ENCODE measurements around the gene PCSK2. TPM values are rescaled to one million over a fixed set of nuclear protein-coding genes. Genes with fewer than 3 reads are reported as not detected.

The PCSK2 gene
- total and polyA plus RNA-seq, 5 donors from 2014 or later: not detected

GRCh38 chr20:17227669-17228623, 1.1 kb downstream of the PCSK2 start:
- H3K9me3 Mint-ChIP-seq: peaks cover 0 to 12% (median 0%) of the 10 kb centered on the region in 7 donors
- Histone ChIP-seq H3K9me3 (ENCODE audit: control insufficient read depth in 2 of 2, low read length in 2 of 2) (no peaks in the 10 kb centered on the region), H3K4me1 (ENCODE audit: control insufficient read depth, insufficient read depth, low read length, poor library complexity, severe bottlenecking) (no peaks in the 10 kb centered on the region), H3K4me3 (ENCODE audit: low read depth, low read length) (no peak overlapping the region), H3K36me3 (ENCODE audit: control insufficient read depth, insufficient read depth, low read length) (no peaks in the 10 kb centered on the region), H3K27me3 (ENCODE audit: control insufficient read depth, insufficient read depth, low read length) (peaks cover 10% of the 10 kb centered on the region), H3K27ac (ENCODE audit: insufficient read depth, low read length, poor library complexity, severe bottlenecking) (no peak overlapping the region)
- H3K4me3 Mint-ChIP-seq: no peak overlapping the region
- H3K27me3 Mint-ChIP-seq: peaks cover 46% of the 10 kb centered on the region
- H3K4me1 Mint-ChIP-seq: peaks cover 0 to 2% (median 0%) of the 10 kb centered on the region in 4 donors
- no peak for ATAC-seq (ENCODE audit: low read depth in 2 of 2)
- no peaks in the 10 kb centered on the region for H3K36me3 Mint-ChIP-seq
- DNase-seq: no peak
- no peak overlapping the region for H3K27ac Mint-ChIP-seq

DNA sequence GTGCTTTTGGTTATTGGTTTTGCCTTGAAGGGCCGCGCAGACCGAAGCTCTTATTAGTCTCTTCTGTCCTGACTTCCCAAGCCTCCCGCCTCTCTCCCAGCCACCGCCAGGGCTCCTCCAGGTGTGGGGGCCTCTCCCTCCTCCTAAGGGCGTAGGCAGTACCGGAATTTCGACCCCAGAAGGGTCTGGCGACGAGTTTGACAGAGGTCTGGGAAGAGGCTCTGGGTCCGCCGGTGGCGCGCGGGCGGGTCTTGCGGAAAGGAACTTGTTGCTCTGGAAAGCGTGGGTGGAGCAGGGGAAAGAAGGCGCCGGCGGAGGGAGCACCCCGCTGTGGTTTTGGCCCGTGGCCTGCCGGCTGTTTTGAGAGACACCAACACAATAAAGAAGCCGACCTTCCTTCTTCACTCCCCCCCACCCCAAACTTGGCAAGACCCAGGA, 1.8 kb downstream of the PCSK2 start:
- peaks cover 45% of the 10 kb centered on the region for H3K27me3 Mint-ChIP-seq

DNA sequence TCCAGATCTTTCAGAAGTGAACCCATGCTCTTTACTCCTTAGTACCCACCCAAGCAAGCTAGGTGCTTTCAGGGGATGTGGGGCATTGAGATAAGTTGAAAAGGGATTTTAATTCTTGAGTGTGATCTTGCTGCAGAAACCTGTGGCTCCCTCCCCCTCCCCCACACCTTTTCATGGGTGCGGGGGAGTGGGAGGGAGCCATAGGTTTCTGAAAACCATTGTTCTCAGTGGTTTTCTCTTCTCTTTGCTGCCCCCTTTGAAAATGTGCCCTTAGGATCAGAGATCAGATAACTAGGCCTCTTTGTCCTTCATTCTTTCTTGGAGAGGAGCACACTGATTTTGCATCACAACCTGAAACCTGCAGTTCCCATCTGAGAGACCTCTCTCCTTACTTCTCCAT, 2.4 kb downstream of the PCSK2 start:
- no peak overlapping the region for H3K4me3 ChIP-seq (ENCODE audit: low read depth, low read length)

More for the DNA sequence above, 1.8 kb downstream of the PCSK2 start:
- no peaks in the 10 kb centered on the region for H3K4me1 ChIP-seq (ENCODE audit: control insufficient read depth, insufficient read depth, low read length, poor library complexity, severe bottlenecking)
- Mint-ChIP-seq H3K36me3 (no peaks in the 10 kb centered on the region), H3K9me3 (peaks cover 0 to 12% (median 0%) of the 10 kb centered on the region in 7 donors), H3K4me1 (peaks cover 0 to 2% (median 0%) of the 10 kb centered on the region in 4 donors), H3K4me3 (no peak overlapping the region), H3K27ac (no peak overlapping the region)
- no peaks in the 10 kb centered on the region for H3K36me3 ChIP-seq (ENCODE audit: control insufficient read depth, insufficient read depth, low read length)
- peaks cover 10% of the 10 kb centered on the region for H3K27me3 ChIP-seq (ENCODE audit: control insufficient read depth, insufficient read depth, low read length)
- H3K9me3 ChIP-seq (ENCODE audit: control insufficient read depth in 2 of 2, low read length in 2 of 2): no peaks in the 10 kb centered on the region
- H3K27ac ChIP-seq (ENCODE audit: insufficient read depth, low read length, poor library complexity, severe bottlenecking): no peak overlapping the region
- no peak overlapping the region for H3K4me3 ChIP-seq (ENCODE audit: low read depth, low read length)
- ATAC-seq (ENCODE audit: low read depth in 2 of 2) (no peak), DNase-seq (no peak)

DNA sequence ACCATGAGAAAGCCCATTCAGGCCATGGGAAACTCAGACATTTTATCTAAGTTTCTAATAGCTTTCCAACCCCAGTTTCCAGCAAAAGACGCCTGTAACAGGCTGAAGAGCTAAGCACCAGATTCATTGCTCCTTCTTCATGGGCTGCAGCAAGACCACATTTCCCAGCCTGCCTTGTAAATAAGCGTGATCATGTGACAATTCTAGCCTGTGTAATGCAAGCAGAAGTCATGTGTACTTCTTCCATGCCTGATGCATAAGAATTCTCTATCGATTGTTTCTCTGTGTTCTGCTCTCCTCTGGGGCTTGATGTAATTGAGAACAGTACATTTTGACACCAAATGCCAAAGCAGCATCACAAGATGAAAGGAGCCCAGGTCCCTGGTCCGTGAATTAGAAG, 6.8 kb downstream of the PCSK2 start:
- DNase-seq: no peak
- no peaks in the 10 kb centered on the region for H3K4me1 ChIP-seq (ENCODE audit: control insufficient read depth, insufficient read depth, low read length, poor library complexity, severe bottlenecking)
- no peak overlapping the region for H3K4me3 Mint-ChIP-seq
- ATAC-seq (ENCODE audit: low read depth in 2 of 2): no peak
- peaks cover 0 to 5% (median 0%) of the 10 kb centered on the region in 7 donors for H3K9me3 Mint-ChIP-seq
- H3K27ac Mint-ChIP-seq: no peak overlapping the region
- no peaks in the 10 kb centered on the region for H3K36me3 ChIP-seq (ENCODE audit: control insufficient read depth, insufficient read depth, low read length)
- H3K4me3 ChIP-seq (ENCODE audit: low read depth, low read length): no peak overlapping the region
- peaks cover 6% of the 10 kb centered on the region for H3K27me3 ChIP-seq (ENCODE audit: control insufficient read depth, insufficient read depth, low read length)
- H3K27me3 Mint-ChIP-seq: peaks cover 8% of the 10 kb centered on the region
- no peaks in the 10 kb centered on the region for H3K36me3 Mint-ChIP-seq
- H3K27ac ChIP-seq (ENCODE audit: insufficient read depth, low read length, poor library complexity, severe bottlenecking): no peak overlapping the region
- H3K4me1 Mint-ChIP-seq: no peaks in the 10 kb centered on the region
- H3K9me3 ChIP-seq (ENCODE audit: control insufficient read depth in 2 of 2, low read length in 2 of 2): no peaks in the 10 kb centered on the region

More for the DNA sequence above, 2.4 kb downstream of the PCSK2 start:
- Mint-ChIP-seq H3K4me3 (no peak overlapping the region), H3K9me3 (peaks cover 0 to 8% (median 0%) of the 10 kb centered on the region in 7 donors), H3K4me1 (peaks cover 0 to 2% (median 0%) of the 10 kb centered on the region in 4 donors), H3K27me3 (peaks cover 45% of the 10 kb centered on the region), H3K27ac (no peak overlapping the region), H3K36me3 (no peaks in the 10 kb centered on the region)
- Histone ChIP-seq H3K27me3 (ENCODE audit: control insufficient read depth, insufficient read depth, low read length) (peaks cover 10% of the 10 kb centered on the region), H3K4me1 (ENCODE audit: control insufficient read depth, insufficient read depth, low read length, poor library complexity, severe bottlenecking) (no peaks in the 10 kb centered on the region), H3K36me3 (ENCODE audit: control insufficient read depth, insufficient read depth, low read length) (no peaks in the 10 kb centered on the region), H3K9me3 (ENCODE audit: control insufficient read depth in 2 of 2, low read length in 2 of 2) (no peaks in the 10 kb centered on the region), H3K27ac (ENCODE audit: insufficient read depth, low read length, poor library complexity, severe bottlenecking) (no peak overlapping the region)
- no peak for DNase-seq
- ATAC-seq (ENCODE audit: low read depth in 2 of 2): no peak

- Histone ChIP-seq H3K9me3 (ENCODE audit: control insufficient read depth in 2 of 2, low read length in 2 of 2) (no peaks in the 10 kb centered on the region), H3K27me3 (ENCODE audit: control insufficient read depth, insufficient read depth, low read length) (no peaks in the 10 kb centered on the region), H3K27ac (ENCODE audit: insufficient read depth, low read length, poor library complexity, severe bottlenecking) (no peak overlapping the region), H3K4me3 (ENCODE audit: low read depth, low read length) (no peak overlapping the region), H3K36me3 (ENCODE audit: control insufficient read depth, insufficient read depth, low read length) (no peaks in the 10 kb centered on the region), H3K4me1 (ENCODE audit: control insufficient read depth, insufficient read depth, low read length, poor library complexity, severe bottlenecking) (no peaks in the 10 kb centered on the region)
- Mint-ChIP-seq H3K4me3 (no peak overlapping the region), H3K36me3 (no peaks in the 10 kb centered on the region), H3K4me1 (no peaks in the 10 kb centered on the region), H3K27ac (no peak overlapping the region), H3K9me3 (peaks cover 0 to 5% (median 2%) of the 10 kb centered on the region in 7 donors), H3K27me3 (no peaks in the 10 kb centered on the region)
- ATAC-seq (ENCODE audit: low read depth in 2 of 2) (no peak), DNase-seq (no peak)
Measured at GRCh38 chr20:17236766-17237165, 9.9 kb downstream of the PCSK2 start.

GRCh38 chr20:17248224-17248623, 21.4 kb downstream of the PCSK2 start:
- no peak overlapping the region for H3K4me3 ChIP-seq (ENCODE audit: low read depth, low read length)
- Mint-ChIP-seq H3K27me3 (peaks cover under 1% of the 10 kb centered on the region), H3K4me3 (no peak overlapping the region), H3K4me1 (no peaks in the 10 kb centered on the region), H3K36me3 (no peaks in the 10 kb centered on the region), H3K27ac (no peak overlapping the region), H3K9me3 (peaks cover 0 to 5% (median under 1%) of the 10 kb centered on the region in 7 donors)
- H3K36me3 ChIP-seq (ENCODE audit: control insufficient read depth, insufficient read depth, low read length): no peaks in the 10 kb centered on the region
- ATAC-seq (ENCODE audit: low read depth in 2 of 2) (no peak), DNase-seq (no peak)
- H3K4me1 ChIP-seq (ENCODE audit: control insufficient read depth, insufficient read depth, low read length, poor library complexity, severe bottlenecking): no peaks in the 10 kb centered on the region
- H3K27ac ChIP-seq (ENCODE audit: insufficient read depth, low read length, poor library complexity, severe bottlenecking): no peak overlapping the region
- H3K27me3 ChIP-seq (ENCODE audit: control insufficient read depth, insufficient read depth, low read length): no peaks in the 10 kb centered on the region
- H3K9me3 ChIP-seq (ENCODE audit: control insufficient read depth in 2 of 2, low read length in 2 of 2): no peaks in the 10 kb centered on the region

DNA sequence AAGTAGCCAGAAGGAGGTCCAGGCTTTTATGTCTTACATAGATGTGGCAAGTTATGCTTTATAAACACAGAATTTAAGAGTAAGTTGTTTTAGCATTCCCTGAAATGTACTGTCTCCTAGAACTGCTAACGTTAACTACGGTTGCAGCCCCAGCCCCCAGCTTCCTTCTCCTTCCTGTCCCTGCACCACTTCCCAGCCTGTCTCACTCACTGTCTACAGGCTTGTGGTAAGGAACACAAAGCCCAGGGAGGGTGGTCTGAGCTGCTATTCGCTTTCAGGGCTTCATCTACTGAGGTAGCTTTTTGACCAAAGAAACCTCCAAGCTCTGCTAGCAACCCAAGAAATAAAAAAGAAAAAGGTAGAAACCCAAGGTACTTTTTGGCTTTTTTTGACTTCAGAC, 35.9 kb downstream of the PCSK2 start:
- Mint-ChIP-seq H3K4me1 (no peaks in the 10 kb centered on the region), H3K27me3 (peaks cover 5% of the 10 kb centered on the region), H3K27ac (no peak overlapping the region), H3K36me3 (no peaks in the 10 kb centered on the region), H3K9me3 (peaks cover 0 to 2% (median 2%) of the 10 kb centered on the region in 7 donors), H3K4me3 (no peak overlapping the region)
- Histone ChIP-seq H3K4me3 (ENCODE audit: low read depth, low read length) (no peak overlapping the region), H3K27me3 (ENCODE audit: control insufficient read depth, insufficient read depth, low read length) (no peaks in the 10 kb centered on the region), H3K27ac (ENCODE audit: insufficient read depth, low read length, poor library complexity, severe bottlenecking) (no peak overlapping the region), H3K36me3 (ENCODE audit: control insufficient read depth, insufficient read depth, low read length) (no peaks in the 10 kb centered on the region), H3K4me1 (ENCODE audit: control insufficient read depth, insufficient read depth, low read length, poor library complexity, severe bottlenecking) (no peaks in the 10 kb centered on the region), H3K9me3 (ENCODE audit: control insufficient read depth in 2 of 2, low read length in 2 of 2) (no peaks in the 10 kb centered on the region)
- DNase-seq (no peak), ATAC-seq (ENCODE audit: low read depth in 2 of 2) (no peak)
